GM18861 (cell line): ENCODE data around the gene OPCML.

Experiments
- ATAC-seq: cut with Tn5 transposase; IDR thresholded peaks from one replicate; pipeline ENCODE4 v1.9.1; 2021; ENCODE audit not compliant: unreplicated experiment

The OPCML gene

DNA sequence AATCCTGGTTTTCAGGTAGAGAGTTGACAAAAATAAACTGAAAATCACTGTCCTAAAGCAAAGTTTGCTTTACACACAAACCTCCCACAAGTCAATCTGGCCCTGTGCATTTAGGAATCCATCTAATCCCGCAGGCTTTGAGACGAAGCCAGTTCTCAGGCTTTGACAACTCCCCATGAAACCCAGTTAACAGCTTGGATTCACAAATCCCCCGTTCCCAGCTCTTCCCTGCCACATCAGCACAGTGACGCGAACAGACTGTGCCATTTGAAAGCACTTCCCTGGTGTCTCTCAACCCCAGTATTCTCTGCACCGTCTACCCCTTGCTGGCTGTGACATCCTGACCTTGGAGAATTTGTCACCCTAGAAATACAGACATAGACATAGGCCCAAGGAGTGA is 117.8 kb downstream of the OPCML start:
- no peak for ATAC-seq

DNA sequence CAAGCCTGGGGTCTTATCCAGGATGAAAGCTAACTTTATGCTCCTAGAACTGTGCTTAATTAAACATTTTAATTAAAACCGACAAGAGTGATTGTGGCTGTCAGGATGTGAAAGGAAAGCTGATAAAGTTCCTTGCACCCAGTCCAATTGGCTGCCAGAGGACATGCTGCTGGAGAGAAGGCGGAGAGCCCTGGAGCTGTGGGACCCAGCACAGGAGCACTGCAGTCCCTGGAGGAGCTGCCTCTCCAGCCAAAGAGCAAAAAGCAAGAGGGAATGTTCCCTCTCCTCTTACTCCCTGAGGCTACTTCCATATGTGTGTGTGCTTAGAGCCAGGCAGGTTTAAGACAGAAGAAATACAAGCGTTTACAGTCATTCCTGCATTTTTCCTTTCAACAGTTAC is 118.6 kb downstream of the OPCML start:
- no peak for ATAC-seq

DNA sequence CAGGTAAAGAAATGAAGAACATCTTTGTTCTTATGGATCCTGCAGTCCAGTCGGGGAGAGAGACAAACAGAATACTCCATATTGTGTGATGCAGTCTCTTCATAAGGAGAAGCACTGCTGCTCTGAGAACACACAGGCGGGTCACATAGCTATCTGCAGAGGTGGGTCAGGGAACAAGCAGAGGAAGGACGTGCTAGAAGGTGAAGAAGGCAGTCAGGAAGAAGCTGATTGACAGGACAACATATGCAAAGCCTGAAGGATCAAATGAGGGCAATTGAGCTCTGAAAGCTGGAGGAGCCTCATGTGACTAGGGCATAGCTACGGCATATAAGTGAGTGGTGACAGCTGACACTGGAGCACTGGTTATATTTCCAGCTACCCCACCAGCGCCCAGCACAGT is 122.5 kb downstream of the OPCML start:
- no peak for ATAC-seq

DNA sequence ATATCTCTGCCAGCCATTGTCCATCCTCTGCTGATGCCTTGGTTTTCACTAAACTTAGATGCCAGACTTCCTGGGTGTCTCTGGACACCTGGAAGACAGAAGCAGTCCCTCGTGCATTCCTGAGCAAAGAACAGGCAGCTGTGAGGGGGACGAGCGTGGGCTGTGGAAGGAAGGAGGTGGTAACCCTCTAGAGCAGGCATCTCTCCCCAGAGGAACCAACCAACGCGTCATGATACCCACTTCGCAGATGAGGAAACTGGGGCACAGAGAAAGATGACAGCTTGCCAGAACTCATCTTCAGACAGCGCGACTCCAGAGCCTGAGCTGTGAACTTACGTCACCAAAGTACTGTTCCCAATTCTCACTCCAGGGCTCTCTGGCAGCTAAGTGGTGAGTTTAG is 123.4 kb downstream of the OPCML start:
- ATAC-seq = no peak

DNA sequence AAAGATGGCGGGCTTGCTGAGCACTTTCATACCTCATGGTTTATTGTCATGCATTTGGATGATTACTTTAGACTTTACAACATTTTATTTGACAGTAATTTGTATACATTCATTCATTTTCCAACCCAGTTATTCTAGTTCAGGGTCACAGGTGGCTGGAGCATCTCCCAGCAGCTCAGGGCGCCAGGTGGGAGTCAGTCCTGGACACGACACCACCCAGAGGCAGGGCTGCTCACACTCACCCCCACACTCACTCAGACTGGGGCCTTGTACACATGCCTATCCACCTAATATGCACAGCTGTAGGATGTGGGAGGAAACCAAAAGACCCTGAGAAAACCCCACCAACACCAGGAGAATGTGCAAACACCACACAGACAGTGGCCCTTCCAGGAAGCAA is 123.9 kb downstream of the OPCML start:
- no peak for ATAC-seq

DNA sequence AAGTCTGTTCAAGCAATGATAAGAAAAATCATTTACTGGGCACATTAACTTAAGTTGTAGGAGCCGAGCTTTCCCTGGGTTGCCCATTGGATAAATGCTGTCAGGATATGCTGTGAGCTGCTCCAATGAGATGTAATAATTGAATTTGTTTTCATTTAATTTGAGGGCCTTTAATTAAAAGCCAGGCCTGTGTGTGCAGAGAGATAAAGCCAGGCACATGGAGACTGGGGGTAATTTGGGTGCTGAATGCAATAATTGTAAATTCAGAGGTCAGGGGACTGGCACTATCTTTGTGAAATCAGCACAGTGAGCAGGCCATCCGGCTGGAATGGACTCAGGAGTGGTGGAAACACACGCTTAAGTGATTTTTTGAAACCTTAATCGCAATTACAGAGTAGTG is 125.8 kb downstream of the OPCML start:
- no peak for ATAC-seq

DNA sequence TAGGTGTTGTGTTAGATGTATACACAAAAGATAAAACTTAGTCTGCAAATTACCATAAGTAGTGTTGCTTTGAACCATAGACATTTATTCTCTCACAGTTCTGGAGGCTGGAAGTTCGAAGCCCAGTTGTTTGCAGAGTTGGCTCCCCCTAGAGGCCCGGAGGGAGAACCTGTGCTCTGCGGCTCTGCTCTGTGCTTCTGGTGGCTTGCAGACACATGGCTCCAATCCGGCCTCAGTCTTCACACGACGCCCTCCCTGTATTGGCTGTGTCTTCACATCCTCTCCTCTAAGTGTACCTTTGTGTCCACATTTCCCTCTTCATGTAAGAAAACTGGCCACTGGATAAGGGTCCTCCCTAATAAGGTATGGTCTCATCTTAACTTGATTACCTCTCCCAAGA is 128.4 kb downstream of the OPCML start:
- ATAC-seq = no peak

DNA sequence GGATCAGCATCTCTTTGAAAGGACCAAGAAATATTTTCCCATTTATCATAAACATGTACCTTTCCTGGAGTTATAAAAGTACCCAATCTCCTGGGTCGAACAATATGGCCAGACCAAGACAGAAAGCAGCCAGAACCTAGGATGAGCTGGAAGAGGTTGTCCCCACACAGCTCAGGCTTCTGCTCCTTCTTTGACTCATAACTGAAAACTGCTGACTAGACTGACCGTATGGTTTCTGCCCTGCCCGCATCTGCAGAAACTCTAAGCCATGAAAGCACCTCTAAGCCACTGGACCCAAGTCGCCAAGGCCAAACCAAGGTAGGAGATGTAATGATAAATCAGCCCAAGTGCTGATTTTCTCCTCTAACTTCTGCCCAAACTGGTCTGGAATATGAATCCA is 129.8 kb downstream of the OPCML start:
- ATAC-seq = no peak

DNA sequence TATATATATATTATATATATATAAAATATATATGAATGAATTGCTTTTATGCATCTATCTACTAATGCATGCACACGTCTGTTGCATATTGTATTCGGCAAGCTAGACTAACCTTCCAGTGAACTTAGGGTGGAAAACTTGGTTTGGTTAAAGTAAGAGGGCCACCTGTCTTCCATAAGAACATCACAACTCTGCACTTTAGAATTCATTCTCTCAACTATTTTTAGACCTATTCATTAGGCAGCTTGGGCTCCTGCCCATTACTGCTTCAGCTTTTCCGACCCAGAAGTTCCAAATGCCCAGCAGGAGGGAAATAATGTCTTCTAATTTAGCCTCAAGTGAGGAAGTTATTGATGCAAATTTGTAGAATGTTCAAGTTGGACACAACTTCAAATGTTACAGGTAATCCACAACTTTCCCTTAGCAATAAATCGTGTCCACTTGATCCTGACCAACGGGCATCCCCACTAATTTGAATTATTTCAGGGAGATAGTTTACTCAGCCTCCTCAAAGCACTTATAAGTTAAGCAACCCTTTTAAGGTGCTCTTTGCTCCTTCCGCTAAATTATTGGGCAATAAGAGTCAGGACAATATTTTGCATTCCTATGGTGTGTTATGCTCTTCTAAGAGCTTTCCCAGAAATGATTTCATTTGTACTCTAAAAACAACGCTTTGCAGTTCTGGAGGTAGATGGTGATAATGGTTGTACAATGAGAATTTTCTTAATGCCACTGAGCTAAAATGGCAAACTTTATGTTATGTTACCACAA is 132.3 kb downstream of the OPCML start:
- ATAC-seq = no peak

DNA sequence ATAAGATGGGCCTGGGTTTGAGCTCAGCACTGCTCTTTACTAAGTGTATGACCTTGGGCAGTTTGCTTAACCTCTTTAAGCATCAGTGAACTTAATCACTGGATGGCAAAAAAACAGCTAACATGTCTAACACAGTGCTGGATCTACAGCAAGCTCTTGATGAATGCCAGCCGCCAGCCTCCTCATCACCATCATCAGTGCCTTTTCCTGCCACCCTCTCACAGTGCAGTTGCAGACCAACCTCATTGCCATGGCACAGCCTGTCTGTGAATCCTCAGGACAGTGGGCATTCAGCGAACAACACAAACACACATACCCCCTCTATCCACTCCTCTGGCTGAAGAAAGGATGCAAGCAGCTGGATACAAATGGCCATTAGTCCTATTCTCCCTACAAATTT is 133.0 kb downstream of the OPCML start:
- ATAC-seq = no peak

DNA sequence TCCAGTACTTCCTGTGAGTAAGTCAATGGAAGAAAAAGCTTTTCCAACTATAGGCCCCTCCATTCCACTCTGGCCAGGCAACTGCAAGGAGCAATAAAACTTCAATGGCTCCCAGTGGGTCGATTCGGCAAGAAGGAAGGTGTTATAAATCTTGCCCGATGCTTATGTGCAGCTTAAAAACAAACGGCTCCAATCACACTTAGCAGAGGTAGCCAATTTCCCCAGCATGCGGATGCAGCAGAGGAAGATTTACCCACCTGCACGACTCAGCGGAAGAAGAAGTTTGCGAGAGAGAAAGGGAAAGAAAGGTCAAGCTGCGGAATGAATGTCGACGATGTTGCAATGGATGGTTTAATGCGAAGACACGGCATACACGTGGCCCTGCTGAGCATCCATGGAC is 141.5 kb downstream of the OPCML start:
- ATAC-seq = no peak

DNA sequence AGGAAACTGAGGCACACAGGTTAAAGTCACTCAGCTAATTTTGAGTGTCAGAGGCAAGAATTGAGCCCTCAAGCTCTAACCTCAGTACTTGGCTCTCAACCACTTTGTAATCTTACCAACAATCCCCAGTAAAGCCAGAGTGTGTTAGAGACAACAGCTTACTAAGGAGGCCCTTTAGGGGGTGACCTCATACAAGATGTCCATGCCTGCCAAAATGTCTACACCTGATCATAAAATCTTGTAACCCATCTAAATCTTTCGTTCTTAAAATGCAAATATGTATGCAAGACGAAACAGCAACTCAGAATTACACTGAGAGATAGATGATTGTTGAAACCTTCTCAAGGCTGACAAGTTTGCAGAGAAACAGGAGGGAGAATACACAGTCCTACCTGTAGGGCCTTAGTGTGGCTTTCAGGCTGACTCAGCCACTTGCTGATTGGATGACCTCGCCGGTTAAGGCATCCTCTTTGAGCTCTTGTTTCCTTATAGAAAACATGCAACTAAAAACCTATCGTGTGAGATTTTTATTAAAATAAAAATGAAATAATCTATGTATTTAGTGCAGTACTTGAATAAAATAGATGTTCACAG is 143.2 kb downstream of the OPCML start:
- ATAC-seq = no peak

DNA sequence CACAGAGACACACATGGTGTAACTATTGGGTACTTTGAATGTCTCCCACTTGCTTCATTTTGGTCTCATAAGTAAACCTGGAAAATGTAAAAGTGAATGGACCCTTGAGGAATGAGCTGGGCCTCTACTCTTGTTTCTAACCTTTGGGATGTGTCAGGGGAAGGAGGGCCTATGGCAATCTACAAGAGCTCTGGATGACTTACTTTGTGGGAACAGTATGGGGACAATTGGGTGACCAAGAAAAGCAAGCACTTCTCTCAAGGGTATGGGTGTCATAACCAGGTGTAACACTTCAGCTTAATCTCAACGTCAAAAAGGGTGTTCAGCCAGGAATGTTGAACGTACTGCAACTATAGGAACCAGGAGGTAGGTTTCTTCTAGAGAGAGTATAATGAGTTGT is 144.0 kb downstream of the OPCML start:
- ATAC-seq = no peak

DNA sequence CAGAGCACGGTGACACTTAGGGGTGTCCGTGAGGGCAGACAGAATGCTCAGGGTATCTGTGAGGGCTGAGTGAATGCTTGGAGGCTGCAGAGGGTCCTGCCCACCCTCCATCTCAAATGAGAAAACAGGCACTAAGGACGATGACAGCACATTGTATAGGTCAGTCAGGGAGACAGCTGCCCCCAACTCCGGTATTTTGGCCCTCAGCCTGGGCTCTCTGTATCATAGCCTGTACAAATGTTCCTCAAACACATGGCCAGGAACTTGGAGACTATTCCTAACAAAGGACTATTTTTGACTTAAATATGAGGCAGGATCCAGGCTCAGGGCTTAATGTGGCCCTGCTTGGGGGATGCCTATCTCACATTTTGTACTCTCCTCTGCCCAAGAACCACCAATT is 145.4 kb downstream of the OPCML start:
- ATAC-seq = no peak

DNA sequence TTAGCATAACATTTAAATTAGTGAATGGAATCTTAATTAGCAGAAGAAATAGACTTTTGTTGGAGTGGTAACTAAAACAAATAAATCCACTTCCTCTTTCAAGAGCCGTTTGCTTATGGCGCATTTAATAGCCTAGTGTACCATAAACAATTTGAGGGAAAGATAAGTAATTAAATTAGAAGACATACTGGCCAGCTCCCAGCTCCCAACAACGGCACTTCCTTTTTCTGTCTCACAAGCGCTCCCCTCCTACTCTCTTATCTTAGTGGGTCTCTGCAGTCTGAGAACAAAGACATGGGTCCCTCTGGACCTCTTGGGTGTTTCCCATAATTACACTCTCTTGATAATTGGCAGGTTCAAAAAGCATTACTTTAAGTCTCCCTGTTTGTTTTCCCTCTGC is 146.0 kb downstream of the OPCML start:
- no peak for ATAC-seq

DNA sequence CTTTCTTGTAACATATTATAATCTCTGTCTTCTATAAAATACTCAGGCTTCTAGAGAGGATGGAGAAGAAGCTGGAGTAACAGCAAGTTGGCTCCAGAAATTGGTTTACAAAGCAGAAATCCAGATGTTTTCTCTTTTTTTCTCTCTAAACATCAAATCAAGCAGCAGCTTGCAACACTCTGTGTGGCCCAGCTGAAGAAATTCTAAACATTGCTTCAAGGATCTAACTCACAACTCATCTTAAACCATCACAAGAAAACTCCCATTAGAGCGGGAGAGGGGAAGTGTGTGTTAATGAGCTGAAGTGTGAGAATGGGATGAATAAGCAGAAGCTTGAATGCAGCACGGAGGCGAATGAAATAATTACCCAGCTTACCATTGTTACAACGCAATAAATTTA is 146.5 kb downstream of the OPCML start:
- ATAC-seq = no peak

DNA sequence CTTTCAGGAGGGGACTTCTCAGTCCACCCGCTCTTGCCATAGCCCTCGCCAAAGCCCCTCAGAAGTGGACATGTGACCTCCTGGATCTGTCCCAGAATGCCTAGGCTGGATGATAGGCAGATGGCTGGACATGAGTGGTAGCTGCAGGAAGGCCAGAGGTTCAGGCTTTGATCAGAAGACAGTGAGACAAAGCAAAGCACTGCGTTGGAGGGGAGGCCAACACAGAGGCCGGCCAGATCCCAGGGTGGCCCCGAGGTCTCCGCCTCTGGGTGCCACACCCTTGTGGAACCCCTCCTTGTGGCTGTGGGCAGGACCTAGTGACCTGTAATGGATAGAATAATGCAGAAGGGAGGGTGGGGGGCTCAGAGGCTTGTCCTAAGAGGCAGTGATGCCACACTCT is 147.6 kb downstream of the OPCML start:
- ATAC-seq = no peak

DNA sequence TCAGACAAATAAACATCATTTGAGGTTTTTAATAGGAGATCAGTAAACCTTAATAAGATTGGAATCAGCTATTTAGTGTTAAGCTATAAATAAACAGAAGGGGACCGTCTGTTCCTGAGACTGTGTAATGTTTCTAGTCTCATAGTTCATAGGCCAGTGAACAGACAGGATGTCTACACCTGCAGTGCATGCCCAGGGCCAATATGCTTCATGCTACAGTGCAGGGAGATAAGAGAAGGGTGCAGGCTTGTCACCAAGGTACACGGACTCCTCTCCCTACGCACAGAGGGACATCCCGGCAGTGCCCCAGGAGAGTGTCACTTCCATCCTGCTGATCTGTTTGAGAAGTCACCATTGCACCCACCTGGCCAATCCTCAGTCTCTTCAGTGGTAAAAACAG is 148.6 kb downstream of the OPCML start:
- no peak for ATAC-seq

DNA sequence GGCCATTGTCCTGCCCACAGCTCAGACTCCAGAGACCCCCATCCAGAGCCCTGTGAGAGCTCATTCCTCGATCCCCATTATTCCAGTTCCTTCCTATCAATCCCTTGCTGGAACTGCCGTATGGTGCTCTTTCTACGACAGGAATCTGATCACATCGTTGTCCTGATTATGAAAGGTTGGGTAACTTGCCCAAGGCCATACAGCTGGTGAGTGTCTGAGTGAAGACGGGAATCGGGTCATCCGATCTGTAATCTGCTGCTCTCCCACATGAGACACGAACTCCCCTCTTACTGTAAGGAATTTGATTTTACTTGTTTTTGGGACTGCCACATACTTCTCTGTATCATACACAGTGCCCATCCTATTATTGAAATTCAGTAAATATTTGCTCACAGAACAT is 149.1 kb downstream of the OPCML start:
- ATAC-seq = no peak

DNA sequence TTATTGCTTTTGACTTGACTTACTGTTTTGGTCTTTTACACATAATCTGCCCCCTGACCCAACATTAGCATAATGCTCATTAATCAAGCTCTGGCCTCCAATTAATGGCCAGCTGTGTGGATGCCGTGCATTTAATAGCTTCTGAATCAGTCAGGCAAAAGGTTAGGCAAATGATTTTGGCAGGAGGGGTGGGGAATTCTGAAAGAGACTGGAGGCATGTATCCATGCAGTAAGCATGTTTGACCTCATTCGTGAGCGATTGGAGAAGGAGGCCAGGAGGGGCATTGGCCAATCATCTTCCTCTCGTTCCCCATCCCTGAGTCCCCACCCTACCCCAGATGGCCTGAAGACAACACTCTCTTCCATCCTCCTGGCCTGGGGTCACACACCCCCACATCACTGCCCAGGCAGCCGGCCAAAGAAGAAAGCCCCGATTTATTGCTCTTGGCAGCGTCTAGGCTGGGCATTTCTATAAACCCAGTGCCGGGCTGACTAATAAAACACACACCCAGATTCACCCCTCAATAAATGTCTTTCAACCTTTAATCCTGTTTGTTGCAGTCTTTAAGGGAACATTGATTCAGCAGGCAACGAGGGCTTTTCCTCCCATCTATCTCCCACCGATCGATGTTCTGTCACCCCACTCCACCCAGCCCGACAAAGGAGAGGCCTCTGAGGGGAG is 150.0 kb downstream of the OPCML start:
- no peak for ATAC-seq

DNA sequence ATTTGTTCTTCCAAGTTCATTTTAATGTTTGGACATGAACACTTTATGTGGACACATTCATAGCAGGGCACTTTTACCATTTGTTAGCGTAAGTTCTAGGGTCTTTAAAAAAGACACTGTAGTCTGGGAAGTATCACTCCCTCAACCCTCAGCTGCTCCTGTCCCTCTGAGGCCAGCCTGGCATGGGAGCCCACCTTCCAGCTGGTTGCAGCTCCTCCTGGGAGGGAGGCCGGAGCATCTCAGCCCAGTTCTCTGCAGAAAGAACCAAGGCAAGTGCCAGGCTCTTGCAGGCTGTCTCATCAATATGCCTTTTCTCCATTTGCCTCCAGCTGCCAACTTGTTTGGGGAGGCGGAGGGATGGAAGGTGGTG is 150.6 kb downstream of the OPCML start:
- ATAC-seq = no peak

DNA sequence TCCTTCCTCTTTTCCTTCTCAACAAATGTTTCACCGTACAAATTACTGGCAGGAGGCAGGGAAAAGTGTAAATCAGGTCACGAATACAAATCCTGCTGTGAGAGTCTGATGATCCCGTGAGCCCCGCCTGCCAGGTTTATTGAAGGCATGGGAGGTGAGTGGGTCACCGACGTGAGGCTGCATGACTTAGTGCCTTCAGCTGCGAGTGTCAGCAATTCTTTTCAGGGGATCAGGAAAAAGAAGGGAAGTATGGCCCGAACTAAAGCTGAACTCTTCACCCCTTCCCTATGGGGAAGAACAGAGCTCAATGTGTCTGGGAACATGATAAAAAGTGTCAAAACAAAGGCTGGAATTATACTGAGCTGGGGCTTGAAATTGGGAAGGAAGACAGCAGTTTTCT is 166.2 kb downstream of the OPCML start:
- ATAC-seq = no peak

DNA sequence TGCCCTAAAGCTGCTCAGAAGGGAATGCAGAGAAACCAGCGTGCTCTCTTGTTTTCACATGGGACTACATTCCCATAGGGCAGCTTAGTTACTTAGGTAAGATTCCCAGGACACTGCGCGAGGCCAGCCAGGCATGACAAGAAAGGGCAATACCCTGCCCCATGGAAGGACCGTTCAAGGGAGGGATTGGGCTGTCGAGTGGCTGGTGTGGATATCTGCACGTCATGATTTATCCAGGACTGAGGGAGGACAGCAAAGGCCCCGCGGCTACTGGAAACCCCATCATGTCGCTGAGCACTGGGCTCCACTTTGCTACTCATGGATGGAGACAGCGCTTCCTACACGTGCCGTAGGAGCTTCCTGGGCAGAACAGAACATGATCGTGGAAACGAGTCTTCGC is 169.4 kb downstream of the OPCML start:
- ATAC-seq = no peak
